Placental epithelial cell (primary cell): ENCODE measurements around the gene DCTPP1. TPM values are rescaled to one million over a fixed set of nuclear protein-coding genes. Genes with fewer than 3 reads are reported as not detected.

Experiments
- small RNA-seq: library from RNA; depleted of rRNA; stranded (forward); fragments of <200 nt; gene quantifications from one replicate; pipeline ENCODE3, GENCODE V24; 2012
- total RNA-seq: library from RNA; depleted of rRNA; stranded (reverse); fragments of >200 nt; gene quantifications from 2 replicates; pipeline ENCODE4 v1.2.3, GENCODE V29; 2012

DCTPP1 gene
- 13.0 and 15.4 TPM in 2 replicates for total RNA-seq

GRCh38 chr16:30429678-30430427 is at the start of gene DCTPP1:
TSS of gene DCTPP1 (minus strand) at chr16:30430030. CDS start at chr16:30429980, 50 bp downstream.

GRCh38 chr16:30472328-30472942 is 42.6 kb upstream of the DCTPP1 start, which contains the start of gene ITGAL:
TSS of gene ITGAL (plus strand) at chr16:30472742. CDS start at chr16:30472838, 96 bp downstream.

GRCh38 chr16:30445408-30446202 is 15.8 kb upstream of the DCTPP1 start, which contains the start of gene SEPHS2:
TSS of gene SEPHS2 (minus strand) at chr16:30445874. CDS start at chr16:30445727, 147 bp downstream.

GRCh38 chr16:30407102-30407803 is 22.6 kb downstream of the DCTPP1 start, which contains the start of gene ZNF771:
TSS of gene ZNF771 (plus strand) at chr16:30407606. CDS start at chr16:30408054, 448 bp downstream.

GRCh38 chr16:30395155-30395991 is 34.5 kb downstream of the DCTPP1 start, which contains the start of gene ZNF48:
TSS of gene ZNF48 (plus strand) at chr16:30395420. CDS start at chr16:30395795, 375 bp downstream.

GRCh38 chr16:30382111-30382881 is 47.5 kb downstream of the DCTPP1 start, which contains the start of gene SEPTIN1:
TSS of gene SEPTIN1 (minus strand) at chr16:30382561. CDS start at chr16:30382542, 19 bp downstream.

GRCh38 chr16:30374538-30374937 is 55.3 kb downstream of the DCTPP1 start, which contains the start of gene MYL11:
TSS of gene MYL11 (plus strand) at chr16:30374802. CDS start at chr16:30374858, 56 bp downstream.

Small RNA genes lying within 50 kb of the gene (small RNA-seq; reads per million reads assigned to genes)
- not detected for gene RF00019
- gene RF00406 = 4.5 reads per million, percentile 90 among the genes with 10 or more reads in this experiment

Other genes starting within 250 kb of the DCTPP1 start
- 5.1 and 5.7 TPM in 2 replicates for gene CORO1A, start 246.4 kb downstream of the DCTPP1 start, total RNA-seq
- gene BOLA2B, start 236.4 kb downstream of the DCTPP1 start, total RNA-seq = 42.0 and 117 TPM in 2 replicates
- 21.9 and 46.3 TPM in 2 replicates for gene SLX1A, start 236.2 kb downstream of the DCTPP1 start, total RNA-seq
- gene SULT1A3, start 230.8 kb downstream of the DCTPP1 start, total RNA-seq = 4.1 and 4.7 TPM in 2 replicates
- gene NPIPB13, start 181.6 kb downstream of the DCTPP1 start, total RNA-seq = 0.33 and 0.39 TPM in 2 replicates
- gene CD2BP2, start 74.7 kb downstream of the DCTPP1 start, total RNA-seq = 37.5 and 38.1 TPM in 2 replicates
- 31.7 and 39.7 TPM in 2 replicates for gene TBC1D10B, start 59.5 kb downstream of the DCTPP1 start, total RNA-seq
- gene MYL11, start 55.2 kb downstream of the DCTPP1 start, total RNA-seq = not detected in 2 replicates
- gene SEPTIN1, start 47.5 kb downstream of the DCTPP1 start, total RNA-seq = 0.39 TPM in 1 of 2 replicates, not detected in the other
- 6.7 and 8.4 TPM in 2 replicates for gene ZNF48, start 34.6 kb downstream of the DCTPP1 start, total RNA-seq
- 7.1 and 11.8 TPM in 2 replicates for gene ZNF771, start 22.4 kb downstream of the DCTPP1 start, total RNA-seq
- 7.4 and 8.6 TPM in 2 replicates for gene SEPHS2, start 15.8 kb upstream of the DCTPP1 start, total RNA-seq
- gene ITGAL, start 42.7 kb upstream of the DCTPP1 start, total RNA-seq = not detected in 2 replicates
- gene ZNF768, start 96.5 kb upstream of the DCTPP1 start, total RNA-seq = 28.7 and 36.7 TPM in 2 replicates
- gene ZNF747, start 104.8 kb upstream of the DCTPP1 start, total RNA-seq = 21.5 and 25.1 TPM in 2 replicates
- 6.6 and 7.5 TPM in 2 replicates for gene ZNF764, start 128.3 kb upstream of the DCTPP1 start, total RNA-seq
- 5.1 and 14.5 TPM in 2 replicates for gene ZNF688, start 141.7 kb upstream of the DCTPP1 start, total RNA-seq
- gene ZNF785, start 155.7 kb upstream of the DCTPP1 start, total RNA-seq = 9.2 and 14.1 TPM in 2 replicates
- 5.9 and 10.7 TPM in 2 replicates for gene ZNF689, start 180.4 kb upstream of the DCTPP1 start, total RNA-seq
- gene PRR14, start 220.9 kb upstream of the DCTPP1 start, total RNA-seq = 7.9 and 11.3 TPM in 2 replicates
- gene FBRS, start 228.4 kb upstream of the DCTPP1 start, total RNA-seq = 31.6 and 47.1 TPM in 2 replicates